HG02623 (cell line): ENCODE results near the gene CRADD.
A peak's percentile ranks its signal among the peaks of the same experiment; 100 is the strongest.
"Not testable (repeated sequence)": the region's sequence is repeated elsewhere in the genome, so short reads cannot be mapped to it uniquely, and the experiment has no call there.

Source experiments
- ATAC-seq: cut with Tn5 transposase; IDR thresholded peaks from one replicate; pipeline ENCODE4 v1.9.1; 2021; ENCODE audit warnings: moderate library complexity; ENCODE audit not compliant: unreplicated experiment

Gene CRADD

GRCh38 chr12:93705237-93705636 lies 28.1 kb downstream of the CRADD start:
- no peak for ATAC-seq

GRCh38 chr12:93706387-93706786 lies 29.2 kb downstream of the CRADD start:
- ATAC-seq, result no peak

DNA sequence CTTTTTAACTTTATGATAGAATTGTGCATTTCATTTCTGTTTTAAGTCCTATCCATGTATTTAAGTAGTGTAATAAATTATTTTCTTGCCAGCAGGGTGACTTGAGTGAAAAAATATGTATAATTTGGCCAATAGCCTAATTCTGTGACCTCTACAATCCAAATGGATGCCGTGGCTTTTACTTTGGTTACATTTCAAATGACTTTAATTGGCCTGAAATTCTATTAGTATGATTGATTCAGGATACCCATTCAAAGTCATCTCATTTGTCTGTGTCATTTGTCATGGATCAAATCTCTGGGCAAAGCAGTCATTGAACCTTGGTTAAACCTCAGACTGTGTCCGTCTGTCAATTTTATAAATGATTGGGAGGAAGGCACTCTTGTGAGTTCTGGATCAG lies 29.6 kb downstream of the CRADD start:
- ATAC-seq, result no peak

GRCh38 chr12:93707836-93708235 lies 30.7 kb downstream of the CRADD start:
- no peak for ATAC-seq

- ATAC-seq, result no peak
These were observed 31.8 kb downstream of the CRADD start for GRCh38 chr12:93708952-93709351.

- ATAC-seq, result no peak
These were observed 32.2 kb downstream of the CRADD start for GRCh38 chr12:93709386-93709785.

GRCh38 chr12:93710574-93710926 lies 33.4 kb downstream of the CRADD start:
- no peak for ATAC-seq

- ATAC-seq, result not testable (repeated sequence)
These were observed 34.3 kb downstream of the CRADD start for GRCh38 chr12:93711502-93711901.

DNA sequence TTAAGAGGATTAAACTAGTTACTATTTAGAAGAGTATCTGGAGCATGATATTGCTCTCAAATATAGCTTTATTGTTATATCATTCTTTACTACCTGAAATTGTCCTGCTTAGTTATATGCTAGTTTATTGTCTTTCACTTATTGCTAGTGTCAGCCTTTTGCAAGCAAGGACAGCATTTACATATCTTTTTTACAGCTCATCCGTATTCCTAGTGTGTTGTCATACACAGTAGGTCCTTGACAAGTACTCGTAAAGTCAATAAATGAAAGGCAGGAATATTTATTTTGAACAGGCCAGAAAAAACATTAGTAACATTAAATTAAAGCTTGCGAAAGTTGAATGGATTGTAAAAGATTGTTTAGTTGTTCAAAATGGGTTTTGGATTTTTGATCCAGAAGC lies 35.0 kb downstream of the CRADD start:
- no peak for ATAC-seq

- ATAC-seq, result no peak
These were observed 35.9 kb downstream of the CRADD start for GRCh38 chr12:93713060-93713459.

GRCh38 chr12:93713800-93714199 lies 36.6 kb downstream of the CRADD start:
- no peak for ATAC-seq

DNA sequence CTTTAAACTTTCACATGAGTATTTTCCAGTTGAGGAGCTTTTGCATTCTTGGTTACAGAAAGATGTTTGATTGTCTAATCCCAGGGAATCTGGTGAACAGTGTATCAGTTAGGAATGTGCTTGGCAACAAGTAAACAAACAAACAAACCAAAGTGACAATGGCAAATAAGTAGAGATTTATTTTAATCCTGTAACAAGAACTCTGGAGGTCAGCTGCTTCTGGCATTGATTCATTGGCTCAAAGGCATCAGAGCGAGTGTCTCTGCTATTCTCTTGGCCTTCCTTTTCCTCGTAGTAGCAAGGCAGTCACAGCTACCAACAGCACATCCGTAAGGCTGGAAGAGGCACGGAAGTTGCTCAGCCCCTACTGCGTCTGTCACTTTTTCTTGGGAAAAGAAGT lies 37.2 kb downstream of the CRADD start:
- ATAC-seq, result no peak

- ATAC-seq, result no peak
These were observed 42.5 kb downstream of the CRADD start for GRCh38 chr12:93719710-93720109.

DNA sequence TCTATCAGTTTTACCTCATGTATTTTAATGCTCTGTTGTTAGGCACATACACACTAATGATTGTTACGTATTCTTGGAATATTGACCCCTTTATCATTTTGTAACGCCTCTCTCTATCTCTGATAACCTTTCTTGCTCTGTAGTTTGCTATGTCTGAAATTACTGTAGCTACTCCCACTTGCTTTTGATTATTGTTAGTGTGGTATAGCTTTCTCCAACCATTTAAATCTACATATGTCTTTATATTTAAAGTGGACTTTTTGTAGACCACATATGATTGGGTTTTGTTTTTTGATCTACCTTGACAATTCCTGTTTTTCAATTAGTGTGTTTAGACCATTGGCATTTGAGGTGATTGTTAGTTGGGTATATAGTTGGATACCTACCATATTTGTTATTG lies 43.4 kb downstream of the CRADD start:
- no peak for ATAC-seq

DNA sequence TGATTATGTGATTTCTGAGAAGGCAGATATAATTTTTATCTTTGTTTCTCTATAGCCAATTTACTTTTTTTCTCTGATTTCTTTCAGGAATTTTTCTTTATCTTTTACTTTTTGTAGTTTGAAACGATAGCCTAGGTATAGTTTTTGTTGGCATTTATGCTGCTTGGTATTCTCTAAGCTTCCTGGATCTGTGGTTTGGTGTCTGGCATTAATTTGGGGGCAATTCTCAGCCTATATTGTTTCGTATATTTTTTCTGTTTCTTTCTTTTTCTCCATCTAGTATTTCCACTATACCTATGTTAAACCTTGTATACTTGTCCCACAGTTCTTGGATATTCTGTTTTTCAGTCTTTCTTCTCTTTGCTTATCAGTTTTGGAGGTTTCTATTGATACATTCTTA lies 45.0 kb downstream of the CRADD start:
- ATAC-seq, result no peak

GRCh38 chr12:93722835-93723567 lies 45.8 kb downstream of the CRADD start:
- no peak for ATAC-seq

DNA sequence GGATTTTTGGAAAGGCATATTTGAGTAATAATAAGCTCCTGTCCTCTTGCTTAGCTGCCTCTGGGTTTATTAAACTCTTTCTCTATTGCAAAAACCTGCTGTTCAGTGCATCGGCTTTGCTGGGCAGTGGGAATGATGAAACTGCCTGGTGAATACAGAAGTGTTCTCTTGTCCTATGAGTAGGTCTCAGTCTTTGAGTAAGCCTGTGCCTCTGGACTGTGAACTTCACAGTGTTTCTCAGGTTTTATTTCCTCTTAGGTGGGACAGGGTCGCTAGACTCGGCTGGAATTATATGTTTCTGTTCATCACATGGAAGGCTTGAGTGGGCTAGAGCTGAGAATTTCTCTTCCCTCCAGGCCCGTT lies 46.4 kb downstream of the CRADD start:
- ATAC-seq, result no peak

GRCh38 chr12:93725531-93725930 lies 48.4 kb downstream of the CRADD start:
- ATAC-seq, result no peak

- peak; percentile 48 for ATAC-seq
These were observed 50.1 kb downstream of the CRADD start for GRCh38 chr12:93727195-93727811.

DNA sequence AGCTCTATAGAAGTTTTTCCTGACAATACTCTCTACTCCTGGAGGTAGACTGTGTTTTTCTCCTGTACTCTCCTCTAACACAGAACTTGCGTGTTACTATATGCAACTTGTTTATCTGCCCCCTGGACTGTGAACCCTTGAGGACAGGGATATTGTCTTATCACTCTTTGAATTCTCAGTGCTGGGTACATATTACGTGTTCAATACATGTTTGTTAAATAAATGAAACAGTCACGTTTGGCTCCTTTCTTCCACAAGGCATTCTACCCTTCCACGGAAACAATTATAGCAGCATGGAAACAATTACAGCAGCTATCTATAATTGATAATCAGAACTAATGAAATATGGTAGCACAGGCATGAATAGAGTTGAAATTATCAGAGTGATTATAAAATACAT lies 50.7 kb downstream of the CRADD start:
- no peak for ATAC-seq

DNA sequence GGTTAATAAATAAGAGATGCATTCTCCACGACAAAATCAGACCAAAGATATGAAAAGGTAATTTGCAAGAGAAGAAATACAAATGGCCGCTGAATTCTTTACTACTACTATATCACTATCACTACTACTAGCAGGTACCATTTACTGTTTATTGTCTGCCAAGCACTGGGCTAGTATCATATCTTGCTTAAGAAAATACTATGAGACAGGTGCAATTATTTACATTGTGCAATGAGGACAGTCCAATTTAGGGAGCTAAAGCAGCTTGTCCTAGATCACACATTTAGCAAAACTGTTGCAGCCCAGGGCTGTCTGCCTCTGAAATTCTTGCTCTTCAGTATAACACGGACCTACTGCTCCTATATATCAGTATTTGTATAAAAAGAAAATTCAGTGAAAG lies 52.8 kb downstream of the CRADD start:
- no peak for ATAC-seq

GRCh38 chr12:93733358-93733757 lies 56.2 kb downstream of the CRADD start:
- ATAC-seq, result no peak

DNA sequence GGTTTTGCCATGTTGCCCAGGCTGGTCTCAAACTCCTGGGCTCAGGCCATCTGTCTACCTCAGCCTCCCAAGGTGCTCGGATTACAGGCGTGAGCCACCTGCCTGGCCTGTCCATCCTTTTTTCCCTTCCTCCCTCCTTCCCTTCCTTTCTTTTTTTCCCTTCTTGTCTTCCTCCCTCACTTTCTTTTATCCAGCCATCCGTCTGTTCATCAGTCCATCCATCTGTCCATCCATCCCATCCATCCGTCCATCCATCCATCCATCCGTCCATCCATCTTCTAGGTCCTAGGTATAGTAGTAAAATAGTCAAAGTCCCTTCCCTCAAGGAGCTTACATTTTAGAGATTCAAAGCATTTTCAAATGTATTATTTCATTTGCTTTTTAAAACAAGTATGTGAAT lies 56.8 kb downstream of the CRADD start:
- ATAC-seq, result no peak
